Measurements from ENCODE around the gene USP13. TPM values are rescaled to one million over a fixed set of nuclear protein-coding genes. Genes with fewer than 3 reads are reported as not detected.

The USP13 gene
- total RNA-seq, 1 donor from 2014 or later = 13.9 TPM

DNA sequence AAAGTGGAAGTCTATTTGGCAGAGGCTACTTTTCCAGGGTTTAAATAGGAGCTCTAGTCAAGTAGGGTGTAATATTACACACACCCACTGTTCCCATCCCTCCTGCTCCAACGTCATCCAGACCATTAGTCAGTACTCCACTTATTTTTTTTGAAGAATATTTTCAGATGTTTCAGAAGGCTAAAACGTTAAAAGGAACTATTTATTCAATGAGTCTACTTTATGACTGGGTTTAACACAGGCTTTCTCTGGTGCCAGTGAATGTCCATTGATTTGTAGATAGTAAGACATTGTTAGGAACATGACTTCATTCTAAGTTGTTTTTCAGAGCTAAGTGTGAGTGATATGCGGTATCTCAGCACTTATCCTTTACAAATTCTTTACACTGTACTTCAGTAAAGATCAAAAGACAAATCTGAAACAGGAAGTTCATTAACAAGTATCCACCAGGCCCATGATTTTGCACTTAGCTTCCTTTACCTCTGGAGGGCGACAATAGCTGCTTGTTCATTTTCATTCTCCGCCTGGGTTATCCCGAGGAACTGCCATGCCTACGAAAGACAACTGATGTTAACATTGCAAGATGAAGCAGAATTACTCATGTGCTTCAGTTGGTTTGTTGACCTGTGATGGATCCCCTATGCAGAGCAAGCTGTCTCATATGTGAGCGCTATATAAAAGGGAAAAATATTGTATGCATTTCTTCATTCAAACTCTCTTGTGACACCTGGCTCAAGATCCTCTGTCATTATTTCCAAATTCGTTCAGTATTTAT, 158.7 kb downstream of the USP13 start:
- Histone ChIP-seq H3K36me3 (no peaks in the 10 kb centered on the region), H3K9me3 (no peaks in the 10 kb centered on the region), H3K4me1 (peaks cover 6% of the 10 kb centered on the region), H3K27ac (no peak overlapping the region), H3K4me3 (no peak overlapping the region), H3K27me3 (ENCODE audit: low read depth) (no peaks in the 10 kb centered on the region)
- TF ChIP-seq, protein P1, sequence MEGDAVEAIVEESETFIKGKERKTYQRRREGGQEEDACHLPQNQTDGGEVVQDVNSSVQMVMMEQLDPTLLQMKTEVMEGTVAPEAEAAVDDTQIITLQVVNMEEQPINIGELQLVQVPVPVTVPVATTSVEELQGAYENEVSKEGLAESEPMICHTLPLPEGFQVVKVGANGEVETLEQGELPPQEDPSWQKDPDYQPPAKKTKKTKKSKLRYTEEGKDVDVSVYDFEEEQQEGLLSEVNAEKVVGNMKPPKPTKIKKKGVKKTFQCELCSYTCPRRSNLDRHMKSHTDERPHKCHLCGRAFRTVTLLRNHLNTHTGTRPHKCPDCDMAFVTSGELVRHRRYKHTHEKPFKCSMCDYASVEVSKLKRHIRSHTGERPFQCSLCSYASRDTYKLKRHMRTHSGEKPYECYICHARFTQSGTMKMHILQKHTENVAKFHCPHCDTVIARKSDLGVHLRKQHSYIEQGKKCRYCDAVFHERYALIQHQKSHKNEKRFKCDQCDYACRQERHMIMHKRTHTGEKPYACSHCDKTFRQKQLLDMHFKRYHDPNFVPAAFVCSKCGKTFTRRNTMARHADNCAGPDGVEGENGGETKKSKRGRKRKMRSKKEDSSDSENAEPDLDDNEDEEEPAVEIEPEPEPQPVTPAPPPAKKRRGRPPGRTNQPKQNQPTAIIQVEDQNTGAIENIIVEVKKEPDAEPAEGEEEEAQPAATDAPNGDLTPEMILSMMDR (IDR thresholded peaks at IDR 0.05) = peak; percentile 54
- intact Hi-C loops (cut with DNase I) = no loop called here
- DNase-seq (no peak), ATAC-seq (peak; percentile 75 to 89)

DNA sequence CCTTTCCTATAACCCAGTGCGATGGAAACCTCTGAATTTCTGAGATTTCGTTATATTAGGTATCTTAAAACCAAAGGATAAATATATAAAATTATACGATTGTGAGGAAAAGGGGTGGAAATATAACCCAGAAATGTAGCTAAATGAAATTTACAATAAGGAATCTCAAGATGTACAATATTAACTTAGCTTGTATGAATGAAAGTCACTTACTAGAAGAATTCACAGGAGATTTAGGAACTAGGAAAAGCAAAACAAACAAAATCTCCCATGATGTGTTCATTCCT, 159.2 kb downstream of the USP13 start:
- TF ChIP-seq, protein P1 (IDR thresholded peaks at IDR 0.05) = no peak
- no peaks in the 10 kb centered on the region for H3K36me3 ChIP-seq
- peaks cover 6% of the 10 kb centered on the region for H3K4me1 ChIP-seq
- no peak overlapping the region for H3K4me3 ChIP-seq
- no peaks in the 10 kb centered on the region for H3K27me3 ChIP-seq (ENCODE audit: low read depth)
- intact Hi-C loops (cut with DNase I) = no loop called here
- ATAC-seq (no peak), DNase-seq (no peak)
- H3K27ac ChIP-seq = no peak overlapping the region
- H3K9me3 ChIP-seq = no peaks in the 10 kb centered on the region

DNA sequence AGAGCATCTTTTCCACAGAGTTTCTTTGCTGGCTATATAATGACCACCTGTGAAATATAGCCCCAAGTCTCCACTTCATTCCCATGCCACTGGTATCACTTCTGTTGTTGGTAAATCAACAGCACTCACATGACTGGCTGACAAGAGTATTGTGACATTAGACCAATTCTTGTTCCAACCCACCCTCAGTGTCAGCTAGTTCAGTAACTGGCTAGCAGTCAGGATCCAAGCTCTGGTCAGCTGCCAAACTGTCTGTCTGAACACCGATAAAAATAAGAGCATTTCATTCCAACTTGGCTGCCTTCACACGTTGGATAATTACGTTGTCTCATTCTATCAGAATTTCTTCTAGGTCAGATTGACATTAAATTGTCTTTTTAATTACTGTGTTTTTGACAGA, 166.5 kb downstream of the USP13 start:
- no peaks in the 10 kb centered on the region for H3K36me3 ChIP-seq
- no peaks in the 10 kb centered on the region for H3K9me3 ChIP-seq
- intact Hi-C loops (cut with DNase I) = no loop called here
- H3K27ac ChIP-seq = no peak overlapping the region
- no peaks in the 10 kb centered on the region for H3K4me1 ChIP-seq
- no peak overlapping the region for H3K4me3 ChIP-seq
- TF ChIP-seq, protein P1 (IDR thresholded peaks at IDR 0.05) = no peak
- ATAC-seq (no peak), DNase-seq (no peak)
- H3K27me3 ChIP-seq (ENCODE audit: low read depth) = peaks cover 2% of the 10 kb centered on the region

DNA sequence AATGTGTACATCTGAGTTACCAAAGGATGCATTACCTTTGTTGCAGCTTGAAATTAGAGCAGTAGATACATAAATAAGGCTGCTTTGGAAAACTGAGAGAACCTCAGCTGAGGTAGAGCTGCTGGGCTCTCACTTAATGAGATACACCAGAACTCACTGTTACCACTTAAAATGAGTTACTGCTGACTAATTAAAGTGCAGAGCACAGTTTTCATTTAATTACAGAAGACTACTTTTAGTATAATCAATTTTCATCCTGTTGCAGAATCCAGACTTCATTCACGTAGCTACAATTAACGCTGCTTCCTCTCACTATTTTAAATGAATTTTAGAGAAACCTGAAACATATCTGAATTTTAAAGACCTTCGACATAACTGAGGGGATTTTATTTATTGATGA, 169.5 kb downstream of the USP13 start:
- TF ChIP-seq, protein P1 (IDR thresholded peaks at IDR 0.05) = no peak
- intact Hi-C loops (cut with DNase I) = no loop called here
- DNase-seq (no peak), ATAC-seq (no peak)
- no peaks in the 10 kb centered on the region for H3K36me3 ChIP-seq
- no peak overlapping the region for H3K4me3 ChIP-seq
- no peak overlapping the region for H3K27ac ChIP-seq
- no peaks in the 10 kb centered on the region for H3K9me3 ChIP-seq
- no peaks in the 10 kb centered on the region for H3K4me1 ChIP-seq
- H3K27me3 ChIP-seq (ENCODE audit: low read depth) = peaks cover 2% of the 10 kb centered on the region

DNA sequence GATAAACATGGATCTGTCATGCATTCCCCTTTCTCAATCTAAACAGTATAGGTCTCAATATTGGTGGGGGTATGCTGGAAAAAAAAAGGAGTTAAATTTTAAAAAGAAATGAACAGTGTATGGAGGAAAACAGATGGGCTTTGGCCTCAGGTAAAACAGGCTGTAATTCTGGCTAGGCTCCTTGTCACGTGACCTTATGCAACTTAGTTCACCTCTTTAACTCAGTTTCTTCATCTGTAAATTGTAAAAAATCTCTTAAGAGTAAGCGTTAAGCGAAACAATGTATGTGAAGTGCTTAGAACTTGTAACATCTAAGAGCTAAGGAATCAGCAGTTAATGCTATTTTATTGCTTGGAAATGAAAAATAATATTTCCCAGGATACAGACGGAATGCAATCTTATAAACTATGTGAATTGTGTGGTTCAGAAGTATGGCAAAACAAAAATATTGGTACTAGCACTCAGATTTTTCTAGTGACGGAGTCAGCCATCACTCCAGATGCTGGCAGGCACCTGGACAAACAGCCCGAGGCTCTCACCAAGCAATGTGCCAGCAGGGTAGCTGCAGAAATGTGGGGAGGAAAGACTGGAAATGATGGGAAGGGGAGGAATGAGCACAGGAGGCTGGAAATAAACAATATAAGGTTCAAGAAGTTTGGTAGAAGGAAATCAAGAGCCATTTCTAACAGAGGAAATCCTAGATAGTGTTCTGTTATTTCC, 172.8 kb downstream of the USP13 start:
- TF ChIP-seq, protein P1 (IDR thresholded peaks at IDR 0.05) = no peak
- no peaks in the 10 kb centered on the region for H3K9me3 ChIP-seq
- no peak for DNase-seq

More for the DNA sequence above, 172.8 kb downstream of the USP13 start:
- Histone ChIP-seq H3K36me3 (no peaks in the 10 kb centered on the region), H3K27me3 (ENCODE audit: low read depth) (no peaks in the 10 kb centered on the region), H3K4me1 (no peaks in the 10 kb centered on the region), H3K4me3 (no peak overlapping the region), H3K27ac (no peak overlapping the region)
- ATAC-seq = no peak
- intact Hi-C loops (cut with DNase I) = no loop called here
